ENCODE measurements around the gene MED4.

Gene MED4

GRCh38 chr13:48028066-48028465, 66.8 kb downstream of the MED4 start:
- DNase-seq = no peak

All from NCI-H510A (cell line).